ENCODE measurements around the gene FLT3. TPM values are rescaled to one million over a fixed set of nuclear protein-coding genes. Genes with fewer than 3 reads are reported as not detected.

FLT3 gene
- total and polyA plus RNA-seq, 4 donors: 0.14 to 0.84 (median 0.42) TPM

DNA sequence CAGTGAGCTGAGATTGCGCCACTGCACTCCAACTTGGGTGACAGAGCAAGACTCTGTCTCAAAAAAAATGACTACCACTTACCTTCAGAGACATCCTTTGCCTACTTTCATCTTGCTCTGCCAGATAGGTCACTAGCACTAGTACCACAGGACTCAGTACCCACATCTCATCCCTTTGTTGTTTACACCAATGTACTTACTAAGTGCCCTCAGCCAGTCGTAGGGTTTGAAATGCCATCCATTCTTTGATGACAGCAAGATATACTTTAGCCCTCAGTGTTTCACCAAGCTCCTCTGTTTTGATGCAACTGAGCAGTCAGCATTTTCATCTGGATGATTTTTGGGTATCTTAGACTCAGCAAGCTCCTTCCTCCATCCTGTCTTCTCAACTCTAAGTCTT lies 118.0 kb downstream of the FLT3 start:
- Histone ChIP-seq H3K9ac (ENCODE audit: low read depth in 1 of 2, low read length in 2 of 2) (no peak overlapping the region), H3K36me3 (ENCODE audit: control insufficient read depth in 4 of 4, insufficient read depth in 3 of 4, low read depth in 1 of 4, low read length in 3 of 4) (no peaks in the 10 kb centered on the region), H3K27me3 (ENCODE audit: control insufficient read depth in 4 of 4, insufficient read depth in 4 of 4, low read length in 3 of 4) (peaks cover 6 to 31% (median 18%) of the 10 kb centered on the region in 4 donors), H3K27ac (ENCODE audit: low read depth in 1 of 2, low read length in 2 of 2) (no peak overlapping the region), H3K4me1 (ENCODE audit: control insufficient read depth in 4 of 4, insufficient read depth in 4 of 4, low read length in 3 of 4) (peaks cover 6 to 33% (median 25%) of the 10 kb centered on the region in 4 donors), H3K9me3 (ENCODE audit: control insufficient read depth in 4 of 4, low read length in 3 of 4) (no peaks in the 10 kb centered on the region), H3K4me3 (ENCODE audit: low read depth in 1 of 3, low read length in 3 of 3) (no peak overlapping the region)
- TF ChIP-seq, protein P1, sequence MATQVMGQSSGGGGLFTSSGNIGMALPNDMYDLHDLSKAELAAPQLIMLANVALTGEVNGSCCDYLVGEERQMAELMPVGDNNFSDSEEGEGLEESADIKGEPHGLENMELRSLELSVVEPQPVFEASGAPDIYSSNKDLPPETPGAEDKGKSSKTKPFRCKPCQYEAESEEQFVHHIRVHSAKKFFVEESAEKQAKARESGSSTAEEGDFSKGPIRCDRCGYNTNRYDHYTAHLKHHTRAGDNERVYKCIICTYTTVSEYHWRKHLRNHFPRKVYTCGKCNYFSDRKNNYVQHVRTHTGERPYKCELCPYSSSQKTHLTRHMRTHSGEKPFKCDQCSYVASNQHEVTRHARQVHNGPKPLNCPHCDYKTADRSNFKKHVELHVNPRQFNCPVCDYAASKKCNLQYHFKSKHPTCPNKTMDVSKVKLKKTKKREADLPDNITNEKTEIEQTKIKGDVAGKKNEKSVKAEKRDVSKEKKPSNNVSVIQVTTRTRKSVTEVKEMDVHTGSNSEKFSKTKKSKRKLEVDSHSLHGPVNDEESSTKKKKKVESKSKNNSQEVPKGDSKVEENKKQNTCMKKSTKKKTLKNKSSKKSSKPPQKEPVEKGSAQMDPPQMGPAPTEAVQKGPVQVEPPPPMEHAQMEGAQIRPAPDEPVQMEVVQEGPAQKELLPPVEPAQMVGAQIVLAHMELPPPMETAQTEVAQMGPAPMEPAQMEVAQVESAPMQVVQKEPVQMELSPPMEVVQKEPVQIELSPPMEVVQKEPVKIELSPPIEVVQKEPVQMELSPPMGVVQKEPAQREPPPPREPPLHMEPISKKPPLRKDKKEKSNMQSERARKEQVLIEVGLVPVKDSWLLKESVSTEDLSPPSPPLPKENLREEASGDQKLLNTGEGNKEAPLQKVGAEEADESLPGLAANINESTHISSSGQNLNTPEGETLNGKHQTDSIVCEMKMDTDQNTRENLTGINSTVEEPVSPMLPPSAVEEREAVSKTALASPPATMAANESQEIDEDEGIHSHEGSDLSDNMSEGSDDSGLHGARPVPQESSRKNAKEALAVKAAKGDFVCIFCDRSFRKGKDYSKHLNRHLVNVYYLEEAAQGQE (IDR thresholded peaks at IDR 0.05): no peak
- TF ChIP-seq GABPA (IDR thresholded peaks at IDR 0.05 in 1 of 2, conservative IDR thresholded peaks at IDR 0.05 in 1 of 2) (no peak), YY1 (IDR thresholded peaks at IDR 0.05) (no peak), FOXA2 (IDR thresholded peaks at IDR 0.05) (no peak)
- no peak for DNase-seq (ENCODE audit: low spot score)
- 67% methylated on average over 2 of the region's 2 CpGs for WGBS

DNA sequence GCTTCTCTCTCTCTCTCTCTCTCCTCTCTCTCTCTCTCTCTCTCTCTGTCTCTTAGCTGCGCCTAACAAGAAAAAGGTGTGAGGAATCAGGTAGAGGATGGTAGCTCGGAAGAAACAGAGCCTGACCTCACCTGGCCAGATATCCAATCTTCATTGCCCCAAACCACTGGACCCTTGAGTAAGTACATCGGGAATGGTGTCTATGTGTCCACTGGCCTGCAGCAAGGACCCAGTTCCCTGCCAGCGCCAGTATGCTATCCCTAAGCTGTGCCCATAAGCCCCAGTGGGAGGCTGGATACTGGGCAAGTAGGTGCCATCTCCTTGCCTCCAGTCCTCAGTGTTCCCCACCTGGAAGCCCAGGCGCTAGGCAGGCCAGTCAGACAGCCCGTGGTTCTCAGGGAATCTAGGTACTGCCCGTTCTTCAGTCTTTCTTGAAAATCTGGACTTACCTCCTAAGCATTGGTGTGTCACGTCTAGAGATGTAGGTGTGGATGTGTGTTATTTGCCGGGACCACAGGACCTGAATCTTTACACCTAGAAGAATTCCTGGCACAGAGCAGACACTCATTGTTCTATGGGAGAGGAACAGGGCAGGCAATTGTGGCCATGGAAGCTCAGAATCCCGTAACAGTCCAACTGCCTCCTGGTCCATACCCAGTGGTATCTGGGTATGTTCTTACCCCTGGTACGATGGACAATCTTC lies 119.2 kb downstream of the FLT3 start:
- 26% methylated on average over 11 of the region's 11 CpGs for WGBS
- Histone ChIP-seq H3K27me3 (ENCODE audit: control insufficient read depth in 4 of 4, insufficient read depth in 4 of 4, low read length in 3 of 4) (peaks cover 12 to 34% (median 24%) of the 10 kb centered on the region in 4 donors), H3K9ac (ENCODE audit: low read depth in 1 of 2, low read length in 2 of 2) (no peak overlapping the region), H3K4me1 (ENCODE audit: control insufficient read depth in 4 of 4, insufficient read depth in 4 of 4, low read length in 3 of 4) (peaks cover 6 to 33% (median 25%) of the 10 kb centered on the region in 4 donors), H3K9me3 (ENCODE audit: control insufficient read depth in 4 of 4, low read length in 3 of 4) (no peaks in the 10 kb centered on the region), H3K4me3 (ENCODE audit: low read depth in 1 of 3, low read length in 3 of 3) (no peak overlapping the region), H3K27ac (ENCODE audit: low read depth in 1 of 2, low read length in 2 of 2) (no peak overlapping the region), H3K36me3 (ENCODE audit: control insufficient read depth in 4 of 4, insufficient read depth in 3 of 4, low read depth in 1 of 4, low read length in 3 of 4) (no peaks in the 10 kb centered on the region)
- DNase-seq (ENCODE audit: low spot score): no peak
- TF ChIP-seq YY1 (IDR thresholded peaks at IDR 0.05) (no peak), CTCF (IDR thresholded peaks at IDR 0.05; ENCODE audit: low read depth, low read length, missing input control) (no peak), MAX (IDR thresholded peaks at IDR 0.05) (no peak), GABPA (IDR thresholded peaks at IDR 0.05 in 1 of 2, conservative IDR thresholded peaks at IDR 0.05 in 1 of 2) (no peak), NR2F2 (IDR thresholded peaks at IDR 0.05) (no peak), FOXA1 (IDR thresholded peaks at IDR 0.05) (no peak), RAD21 (IDR thresholded peaks at IDR 0.05) (no peak), HNF4G (IDR thresholded peaks at IDR 0.05) (no peak), FOXA2 (IDR thresholded peaks at IDR 0.05) (no peak), HNF4A (conservative IDR thresholded peaks at IDR 0.05) (no peak), TAF1 (conservative IDR thresholded peaks at IDR 0.05) (no peak)
- TF ChIP-seq, protein P2, sequence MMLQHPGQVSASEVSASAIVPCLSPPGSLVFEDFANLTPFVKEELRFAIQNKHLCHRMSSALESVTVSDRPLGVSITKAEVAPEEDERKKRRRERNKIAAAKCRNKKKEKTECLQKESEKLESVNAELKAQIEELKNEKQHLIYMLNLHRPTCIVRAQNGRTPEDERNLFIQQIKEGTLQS (IDR thresholded peaks at IDR 0.05): no peak
- TF ChIP-seq, protein P1 (IDR thresholded peaks at IDR 0.05): no peak
- TF ChIP-seq, protein P3, sequence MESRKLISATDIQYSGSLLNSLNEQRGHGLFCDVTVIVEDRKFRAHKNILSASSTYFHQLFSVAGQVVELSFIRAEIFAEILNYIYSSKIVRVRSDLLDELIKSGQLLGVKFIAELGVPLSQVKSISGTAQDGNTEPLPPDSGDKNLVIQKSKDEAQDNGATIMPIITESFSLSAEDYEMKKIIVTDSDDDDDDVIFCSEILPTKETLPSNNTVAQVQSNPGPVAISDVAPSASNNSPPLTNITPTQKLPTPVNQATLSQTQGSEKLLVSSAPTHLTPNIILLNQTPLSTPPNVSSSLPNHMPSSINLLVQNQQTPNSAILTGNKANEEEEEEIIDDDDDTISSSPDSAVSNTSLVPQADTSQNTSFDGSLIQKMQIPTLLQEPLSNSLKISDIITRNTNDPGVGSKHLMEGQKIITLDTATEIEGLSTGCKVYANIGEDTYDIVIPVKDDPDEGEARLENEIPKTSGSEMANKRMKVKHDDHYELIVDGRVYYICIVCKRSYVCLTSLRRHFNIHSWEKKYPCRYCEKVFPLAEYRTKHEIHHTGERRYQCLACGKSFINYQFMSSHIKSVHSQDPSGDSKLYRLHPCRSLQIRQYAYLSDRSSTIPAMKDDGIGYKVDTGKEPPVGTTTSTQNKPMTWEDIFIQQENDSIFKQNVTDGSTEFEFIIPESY (IDR thresholded peaks at IDR 0.05): no peak

Measured in liver (tissue), 9 donors.